ENCODE measurements around the gene C4orf51.
A peak's percentile ranks its signal among the peaks of the same experiment; 100 is the strongest.

C4orf51 gene

GRCh38 chr4:145716200-145716599 lies 36.3 kb downstream of the C4orf51 start:
- DNase-seq, result no peak

- DNase-seq, result no peak
Observed at GRCh38 chr4:145716661-145717200, 36.8 kb downstream of the C4orf51 start.

- DNase-seq, result peak; percentile 40
Observed at GRCh38 chr4:145719752-145720624, 40.0 kb downstream of the C4orf51 start.

- DNase-seq, result no peak
Observed at GRCh38 chr4:145720656-145721055, 40.7 kb downstream of the C4orf51 start.

- DNase-seq, result no peak
Observed at GRCh38 chr4:145722561-145722960, 42.6 kb downstream of the C4orf51 start.

- no peak for DNase-seq
Observed at GRCh38 chr4:145723336-145723735, 43.4 kb downstream of the C4orf51 start.

- no peak for DNase-seq
Observed at GRCh38 chr4:145730026-145730425, 50.1 kb downstream of the C4orf51 start.

GRCh38 chr4:145731028-145731427 lies 51.1 kb downstream of the C4orf51 start:
- no peak for DNase-seq

- no peak for DNase-seq
Observed at GRCh38 chr4:145732001-145732815, 52.3 kb downstream of the C4orf51 start.

GRCh38 chr4:145732895-145733880 lies 53.2 kb downstream of the C4orf51 start:
- DNase-seq, result peak; percentile 67

GRCh38 chr4:145734031-145734430 lies 54.1 kb downstream of the C4orf51 start:
- no peak for DNase-seq

GRCh38 chr4:145734576-145735346 lies 54.8 kb downstream of the C4orf51 start:
- DNase-seq, result no peak

- DNase-seq, result no peak
Observed at GRCh38 chr4:145735347-145735675, 55.4 kb downstream of the C4orf51 start.

- DNase-seq, result no peak
Observed at GRCh38 chr4:145735827-145736226, 55.9 kb downstream of the C4orf51 start.

GRCh38 chr4:145736241-145736831 lies 56.4 kb downstream of the C4orf51 start:
- DNase-seq, result no peak

GRCh38 chr4:145739845-145740244 lies 59.9 kb downstream of the C4orf51 start:
- DNase-seq, result no peak

GRCh38 chr4:145740806-145741205 lies 60.9 kb downstream of the C4orf51 start:
- no peak for DNase-seq

- DNase-seq, result no peak
Observed at GRCh38 chr4:145743641-145744040, 63.7 kb downstream of the C4orf51 start.

GRCh38 chr4:145755802-145756201 lies 75.9 kb downstream of the C4orf51 start:
- DNase-seq, result no peak

- DNase-seq, result no peak
Observed at GRCh38 chr4:145756244-145756643, 76.3 kb downstream of the C4orf51 start.

GRCh38 chr4:145757188-145757587 lies 77.2 kb downstream of the C4orf51 start:
- no peak for DNase-seq

Measured in NCI-H2107 (cell line).